Measurements from ENCODE around the gene YWHAH.
A peak's percentile ranks its signal among the peaks of the same experiment; 100 is the strongest.

Gene YWHAH

GRCh38 chr22:31912407-31912743, 32.0 kb upstream of the YWHAH start:
- Mint-ChIP-seq H3K4me3 (no peak overlapping the region), H3K27me3 (no peaks in the 10 kb centered on the region), H3K36me3 (peaks cover 7% of the 10 kb centered on the region), H3K9me3 (no peaks in the 10 kb centered on the region), H3K4me1 (peaks cover 7% of the 10 kb centered on the region), H3K27ac (no peak overlapping the region)
- DNase-seq, result no peak
- CTCF ChIA-PET, result no interaction called here

- Mint-ChIP-seq H3K36me3 (no peaks in the 10 kb centered on the region), H3K27me3 (peaks cover 3% of the 10 kb centered on the region), H3K27ac (no peak overlapping the region), H3K4me3 (no peak overlapping the region), H3K4me1 (peaks cover 11% of the 10 kb centered on the region), H3K9me3 (no peaks in the 10 kb centered on the region)
- DNase-seq, result no peak
- CTCF ChIA-PET, result no interaction called here
These were observed 28.7 kb upstream of the YWHAH start for GRCh38 chr22:31915586-31915985.

- Mint-ChIP-seq H3K27ac (no peak overlapping the region), H3K36me3 (no peaks in the 10 kb centered on the region), H3K27me3 (peaks cover 3% of the 10 kb centered on the region), H3K4me1 (peaks cover 11% of the 10 kb centered on the region), H3K4me3 (no peak overlapping the region), H3K9me3 (no peaks in the 10 kb centered on the region)
- CTCF ChIA-PET, result no interaction called here
- DNase-seq, result peak; percentile 23
These were observed 27.0 kb upstream of the YWHAH start for GRCh38 chr22:31917227-31917921.

GRCh38 chr22:31919730-31920129, 24.6 kb upstream of the YWHAH start:
- CTCF ChIA-PET, result interaction anchor here (0.6 kb wide), 1 partner anchor 32 kb away, joined by 3 read pairs; no protein-coding TSS in a partner anchor

GRCh38 chr22:31920306-31920705, 24.0 kb upstream of the YWHAH start:
- H3K36me3 Mint-ChIP-seq, result no peaks in the 10 kb centered on the region
- H3K27me3 Mint-ChIP-seq, result peaks cover 19% of the 10 kb centered on the region

More at GRCh38 chr22:31919730-31920129, 24.6 kb upstream of the YWHAH start:
- no peak for DNase-seq
- Mint-ChIP-seq H3K4me1 (peaks cover 22% of the 10 kb centered on the region), H3K27ac (no peak overlapping the region), H3K36me3 (no peaks in the 10 kb centered on the region), H3K9me3 (no peaks in the 10 kb centered on the region), H3K4me3 (no peak overlapping the region), H3K27me3 (peaks cover 14% of the 10 kb centered on the region)

GRCh38 chr22:31921106-31921505, 23.2 kb upstream of the YWHAH start:
- CTCF ChIA-PET, result no interaction called here
- peaks cover 22% of the 10 kb centered on the region for H3K4me1 Mint-ChIP-seq
- no peak overlapping the region for H3K27ac Mint-ChIP-seq
- no peaks in the 10 kb centered on the region for H3K9me3 Mint-ChIP-seq
- H3K27me3 Mint-ChIP-seq, result peaks cover 27% of the 10 kb centered on the region
- no peak for DNase-seq
- no peaks in the 10 kb centered on the region for H3K36me3 Mint-ChIP-seq
- no peak overlapping the region for H3K4me3 Mint-ChIP-seq

More at GRCh38 chr22:31920306-31920705, 24.0 kb upstream of the YWHAH start:
- Mint-ChIP-seq H3K27ac (no peak overlapping the region), H3K4me3 (no peak overlapping the region), H3K4me1 (peaks cover 22% of the 10 kb centered on the region), H3K9me3 (no peaks in the 10 kb centered on the region)
- no peak for DNase-seq
- CTCF ChIA-PET, result no interaction called here

GRCh38 chr22:31922534-31922933, 21.8 kb upstream of the YWHAH start:
- Mint-ChIP-seq H3K4me3 (no peak overlapping the region), H3K27ac (no peak overlapping the region), H3K9me3 (no peaks in the 10 kb centered on the region), H3K4me1 (peaks cover 14% of the 10 kb centered on the region), H3K36me3 (no peaks in the 10 kb centered on the region), H3K27me3 (peaks cover 40% of the 10 kb centered on the region)
- CTCF ChIA-PET, result no interaction called here
- DNase-seq, result no peak

- Mint-ChIP-seq H3K4me1 (peaks cover 11% of the 10 kb centered on the region), H3K27me3 (peaks cover 46% of the 10 kb centered on the region), H3K36me3 (no peaks in the 10 kb centered on the region), H3K27ac (no peak overlapping the region), H3K4me3 (no peak overlapping the region), H3K9me3 (no peaks in the 10 kb centered on the region)
- no peak for DNase-seq
- CTCF ChIA-PET, result no interaction called here
These were observed 21.2 kb upstream of the YWHAH start for GRCh38 chr22:31923136-31923535.

- Mint-ChIP-seq H3K27me3 (peaks cover 47% of the 10 kb centered on the region), H3K9me3 (no peaks in the 10 kb centered on the region), H3K27ac (no peak overlapping the region), H3K4me3 (no peak overlapping the region), H3K4me1 (peaks cover 11% of the 10 kb centered on the region), H3K36me3 (no peaks in the 10 kb centered on the region)
- DNase-seq, result no peak
- CTCF ChIA-PET, result no interaction called here
These were observed 20.6 kb upstream of the YWHAH start for GRCh38 chr22:31923747-31924146.

- CTCF ChIA-PET, result no interaction called here
- Mint-ChIP-seq H3K27ac (no peak overlapping the region), H3K4me3 (no peak overlapping the region), H3K36me3 (no peaks in the 10 kb centered on the region), H3K9me3 (no peaks in the 10 kb centered on the region), H3K27me3 (peaks cover 60% of the 10 kb centered on the region), H3K4me1 (peaks cover 11% of the 10 kb centered on the region)
- no peak for DNase-seq
These were observed 19.3 kb upstream of the YWHAH start for GRCh38 chr22:31925056-31925455.

- H3K9me3 Mint-ChIP-seq, result no peaks in the 10 kb centered on the region
- H3K4me3 Mint-ChIP-seq, result no peak overlapping the region
- H3K27me3 Mint-ChIP-seq, result peaks cover 64% of the 10 kb centered on the region
- CTCF ChIA-PET, result no interaction called here
- H3K36me3 Mint-ChIP-seq, result no peaks in the 10 kb centered on the region
- peaks cover 11% of the 10 kb centered on the region for H3K4me1 Mint-ChIP-seq
- no peak for DNase-seq
- H3K27ac Mint-ChIP-seq, result no peak overlapping the region
These were observed 18.3 kb upstream of the YWHAH start for GRCh38 chr22:31926024-31926423.

- peaks cover 11% of the 10 kb centered on the region for H3K4me1 Mint-ChIP-seq
- CTCF ChIA-PET, result interaction anchor here (0.7 kb wide), 1 partner anchor 16 kb away, joined by 3 read pairs; no protein-coding TSS in a partner anchor
- no peak overlapping the region for H3K4me3 Mint-ChIP-seq
- DNase-seq, result no peak
- peaks cover 71% of the 10 kb centered on the region for H3K27me3 Mint-ChIP-seq
- no peaks in the 10 kb centered on the region for H3K36me3 Mint-ChIP-seq
- no peak overlapping the region for H3K27ac Mint-ChIP-seq
- H3K9me3 Mint-ChIP-seq, result no peaks in the 10 kb centered on the region
These were observed 17.4 kb upstream of the YWHAH start for GRCh38 chr22:31926969-31927368.

- H3K4me3 Mint-ChIP-seq, result no peak overlapping the region
- H3K27ac Mint-ChIP-seq, result no peak overlapping the region
- CTCF ChIA-PET, result interaction anchor here (0.7 kb wide), 1 partner anchor 17 kb away, joined by 3 read pairs; no protein-coding TSS in a partner anchor
- H3K36me3 Mint-ChIP-seq, result no peaks in the 10 kb centered on the region
- peaks cover 77% of the 10 kb centered on the region for H3K27me3 Mint-ChIP-seq
- peaks cover 9% of the 10 kb centered on the region for H3K4me1 Mint-ChIP-seq
- no peak for DNase-seq
- H3K9me3 Mint-ChIP-seq, result no peaks in the 10 kb centered on the region
These were observed 16.8 kb upstream of the YWHAH start for GRCh38 chr22:31927562-31927961.

GRCh38 chr22:31929167-31929930, 15.0 kb upstream of the YWHAH start:
- H3K4me1 Mint-ChIP-seq, result no peaks in the 10 kb centered on the region
- CTCF ChIA-PET, result no interaction called here
- H3K36me3 Mint-ChIP-seq, result no peaks in the 10 kb centered on the region

GRCh38 chr22:31932863-31933262, 11.5 kb upstream of the YWHAH start:
- peaks cover 78% of the 10 kb centered on the region for H3K27me3 Mint-ChIP-seq
- no peaks in the 10 kb centered on the region for H3K9me3 Mint-ChIP-seq
- H3K36me3 Mint-ChIP-seq, result no peaks in the 10 kb centered on the region
- H3K27ac Mint-ChIP-seq, result no peak overlapping the region
- no peaks in the 10 kb centered on the region for H3K4me1 Mint-ChIP-seq
- no peak overlapping the region for H3K4me3 Mint-ChIP-seq
- CTCF ChIA-PET, result no interaction called here
- DNase-seq, result no peak

More at GRCh38 chr22:31929167-31929930, 15.0 kb upstream of the YWHAH start:
- H3K4me3 Mint-ChIP-seq, result no peak overlapping the region
- no peaks in the 10 kb centered on the region for H3K9me3 Mint-ChIP-seq
- H3K27ac Mint-ChIP-seq, result no peak overlapping the region
- no peak for DNase-seq
- H3K27me3 Mint-ChIP-seq, result peaks cover 85% of the 10 kb centered on the region
